Trophoblast cell (in vitro differentiated cells and primary cell): ENCODE results near the gene LPP.

ENCODE experiments used
- DNase-seq, 2 donors: peaks; one replicate each; pipeline ENCODE4 v3.0.0-alpha.2; 2016
- H2AFZ ChIP-seq: 2 replicates; pipeline ENCODE4 v1.6.1; 2013; ENCODE audit warnings: low read length, moderate library complexity, mild to moderate bottlenecking; ENCODE audit not compliant: insufficient read depth, poor library complexity
- H2AK5ac ChIP-seq: 2 replicates; pipeline ENCODE4 v1.6.1; 2013; ENCODE audit warnings: mild to moderate bottlenecking, low read length
- H2BK120ac ChIP-seq: 2 replicates; pipeline ENCODE4 v1.6.1; 2013; ENCODE audit warnings: low read length, mild to moderate bottlenecking, moderate library complexity; ENCODE audit not compliant: insufficient read depth, poor library complexity
- H2BK12ac ChIP-seq: 2 replicates; pipeline ENCODE4 v1.6.1; 2013; ENCODE audit warnings: mild to moderate bottlenecking, low read length, moderate library complexity
- H2BK5ac ChIP-seq: 2 replicates; pipeline ENCODE4 v1.6.1; 2013; ENCODE audit warnings: low read length, low read depth, moderate library complexity, mild to moderate bottlenecking; ENCODE audit not compliant: poor library complexity
- H3K14ac ChIP-seq: 2 replicates; pipeline ENCODE4 v1.6.1; 2013; ENCODE audit warnings: mild to moderate bottlenecking, low read length
- H3K18ac ChIP-seq: 2 replicates; pipeline ENCODE4 v1.6.1; 2013; ENCODE audit warnings: mild to moderate bottlenecking, low read length
- H3K23ac ChIP-seq: 2 replicates; pipeline ENCODE4 v1.6.1; 2013; ENCODE audit warnings: low read length
- H3K27ac ChIP-seq: 2 replicates; pipeline ENCODE4 v1.5.1; 2013; ENCODE audit warnings: low read depth, mild to moderate bottlenecking, inconsistent platforms, low read length, moderate library complexity
- H3K27me3 ChIP-seq: 2 replicates; pipeline ENCODE4 v1.6.1; 2013; ENCODE audit warnings: inconsistent platforms, mild to moderate bottlenecking, low read length, moderate library complexity; ENCODE audit not compliant: insufficient read depth
- H3K36me3 ChIP-seq, 2 experiments: 1 replicate in 1 of 2; 2 replicates in 1 of 2; pipeline ENCODE4 v1.6.1; 2013; ENCODE audit warnings: low read length in 2 of 2, mild to moderate bottlenecking in 2 of 2, moderate library complexity in 1 of 2; ENCODE audit not compliant: insufficient read depth in 2 of 2, control insufficient read depth in 1 of 2
- H3K4ac ChIP-seq: 2 replicates; pipeline ENCODE4 v1.6.1; 2013; ENCODE audit warnings: low read depth, mild to moderate bottlenecking, low read length, moderate library complexity
- H3K4me1 ChIP-seq, 2 experiments: 1 replicate in 1 of 2; 2 replicates in 1 of 2; pipeline ENCODE4 v1.6.1; 2013; ENCODE audit warnings: low read length in 2 of 2, mild to moderate bottlenecking in 2 of 2, moderate library complexity in 1 of 2; ENCODE audit not compliant: insufficient read depth in 2 of 2, control insufficient read depth in 1 of 2
- H3K4me2 ChIP-seq: 2 replicates; pipeline ENCODE4 v1.6.1; 2013; ENCODE audit warnings: inconsistent platforms, mild to moderate bottlenecking, low read length, moderate library complexity
- H3K4me3 ChIP-seq: 2 replicates; pipeline ENCODE4 v1.5.1; 2013; ENCODE audit warnings: mild to moderate bottlenecking, low read depth, low read length, inconsistent platforms
- H3K79me1 ChIP-seq: one replicate; pipeline ENCODE4 v1.6.1; 2013; ENCODE audit warnings: low read length
- H3K79me2 ChIP-seq: 2 replicates; pipeline ENCODE4 v1.6.1; 2013; ENCODE audit warnings: low read length, mild to moderate bottlenecking; ENCODE audit not compliant: control insufficient read depth, insufficient read depth, poor library complexity
- H3K9ac ChIP-seq: 2 replicates; pipeline ENCODE4 v1.6.1; 2013; ENCODE audit warnings: mild to moderate bottlenecking, low read length
- H3K9me3 ChIP-seq: 2 replicates; pipeline ENCODE4 v1.6.1; 2013; ENCODE audit warnings: low read depth, mild to moderate bottlenecking, control low read depth, inconsistent platforms, low read length; ENCODE audit not compliant: insufficient read depth
- H4K12ac ChIP-seq: 2 replicates; pipeline ENCODE4 v1.6.1; 2013; ENCODE audit warnings: low read depth, mild to moderate bottlenecking, low read length, moderate library complexity
- H4K8ac ChIP-seq: 2 replicates; pipeline ENCODE4 v1.6.1; 2013; ENCODE audit warnings: low read depth, mild to moderate bottlenecking, low read length, moderate library complexity
- H4K91ac ChIP-seq: one replicate; pipeline ENCODE4 v1.6.1; 2013; ENCODE audit warnings: low read depth, mild to moderate bottlenecking, low read length, moderate library complexity
- WGBS: extraction: QIAGEN DNeasy Blood & Tissue Kit; methylation state at CpG from one replicate; pipeline ENCODE4 v1.1.7; 2013; ENCODE audit warnings: missing lambda C conversion rate; ENCODE audit not compliant: insufficient read length, insufficient coverage; ENCODE audit errors: extremely low coverage; 5-methylcytosine and 5-hydroxymethylcytosine counted together

Gene LPP

GRCh38 chr3:188509316-188509715 lies 355.4 kb downstream of the LPP start:
- Histone ChIP-seq H3K23ac (no peak overlapping the region), H3K9ac (no peak overlapping the region), H3K79me2 (no peaks in the 10 kb centered on the region), H3K4me2 (no peak overlapping the region), H3K9me3 (no peaks in the 10 kb centered on the region), H4K8ac (no peak overlapping the region), H3K4me3 (no peak overlapping the region), H2BK120ac (no peak overlapping the region), H2BK5ac (no peak overlapping the region), H3K27me3 (no peaks in the 10 kb centered on the region), H3K36me3 (no peaks in the 10 kb centered on the region), H3K4ac (no peak overlapping the region), H3K27ac (no peak overlapping the region), H2AK5ac (no peak overlapping the region), H4K91ac (no peak overlapping the region), H3K18ac (no peak overlapping the region), H3K4me1 (no peaks in the 10 kb centered on the region), H3K79me1 (no peaks in the 10 kb centered on the region), H4K12ac (no peak overlapping the region), H3K14ac (no peak overlapping the region), H2BK12ac (no peak overlapping the region), H2AFZ (no peak overlapping the region)
- DNase-seq = no peak
- WGBS = no CpG with 5 or more reads among the region's 3 CpGs

GRCh38 chr3:188510366-188510765 lies 356.4 kb downstream of the LPP start:
- H4K8ac ChIP-seq = no peak overlapping the region
- no peak overlapping the region for H2BK12ac ChIP-seq
- no peak overlapping the region for H3K4me3 ChIP-seq
- no peak overlapping the region for H4K91ac ChIP-seq
- H2AK5ac ChIP-seq = no peak overlapping the region
- H3K4me1 ChIP-seq = no peaks in the 10 kb centered on the region
- H3K4ac ChIP-seq = no peak overlapping the region
- no peak overlapping the region for H2BK120ac ChIP-seq
- no peak for DNase-seq
- no peak overlapping the region for H3K27ac ChIP-seq
- no peak overlapping the region for H3K4me2 ChIP-seq
- H3K18ac ChIP-seq = no peak overlapping the region
- H4K12ac ChIP-seq = no peak overlapping the region
- no peaks in the 10 kb centered on the region for H3K36me3 ChIP-seq
- no peaks in the 10 kb centered on the region for H3K27me3 ChIP-seq
- H3K23ac ChIP-seq = no peak overlapping the region
- no peak overlapping the region for H2AFZ ChIP-seq
- WGBS = no CpG with 5 or more reads among the region's 3 CpGs
- no peak overlapping the region for H3K9ac ChIP-seq
- H3K9me3 ChIP-seq = no peaks in the 10 kb centered on the region
- H2BK5ac ChIP-seq = no peak overlapping the region
- no peaks in the 10 kb centered on the region for H3K79me2 ChIP-seq
- no peak overlapping the region for H3K14ac ChIP-seq
- no peaks in the 10 kb centered on the region for H3K79me1 ChIP-seq

DNA sequence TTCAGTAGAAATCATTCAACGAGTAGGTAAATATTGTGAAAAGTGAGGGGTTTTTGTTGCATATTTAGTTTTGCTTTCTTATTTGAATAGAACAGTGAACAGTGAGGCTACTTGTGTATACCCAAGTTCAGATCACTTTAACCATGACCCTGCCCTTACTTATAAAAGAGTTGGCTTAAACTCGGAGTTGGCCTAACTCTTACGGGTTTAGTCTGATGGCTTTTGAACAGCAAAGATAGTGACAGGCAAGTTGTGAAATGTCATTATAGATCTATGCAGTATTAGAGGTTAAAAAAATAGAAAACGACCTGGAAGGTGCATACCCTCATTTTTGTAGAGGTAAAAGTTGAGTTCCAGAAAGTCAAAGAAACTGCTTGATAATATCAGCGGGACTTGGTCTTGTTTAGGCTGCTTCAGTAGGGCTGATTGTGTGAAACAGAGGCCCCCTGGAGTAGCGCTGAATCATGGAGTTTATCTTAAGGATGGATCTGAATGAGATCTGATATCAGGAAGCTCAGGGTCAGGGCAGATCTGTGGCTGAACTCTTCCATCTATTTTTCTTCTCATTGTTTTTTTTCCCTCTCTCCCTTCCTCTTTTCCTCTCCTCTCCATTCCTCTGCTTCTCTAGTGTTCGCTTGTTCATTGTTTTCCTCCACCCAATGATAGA lies 359.8 kb downstream of the LPP start:
- Histone ChIP-seq H3K14ac (no peak overlapping the region), H2AK5ac (no peak overlapping the region), H3K4me1 (no peaks in the 10 kb centered on the region), H3K79me2 (no peaks in the 10 kb centered on the region), H2BK120ac (no peak overlapping the region), H3K9ac (no peak overlapping the region), H3K27ac (no peak overlapping the region), H2BK5ac (no peak overlapping the region), H3K23ac (no peak overlapping the region), H3K4me3 (no peak overlapping the region), H2BK12ac (no peak overlapping the region), H3K27me3 (no peaks in the 10 kb centered on the region), H3K9me3 (no peaks in the 10 kb centered on the region), H3K36me3 (no peaks in the 10 kb centered on the region), H4K12ac (no peak overlapping the region), H3K4ac (no peak overlapping the region), H3K18ac (no peak overlapping the region), H4K91ac (no peak overlapping the region), H3K4me2 (no peak overlapping the region), H4K8ac (no peak overlapping the region), H2AFZ (no peak overlapping the region), H3K79me1 (no peaks in the 10 kb centered on the region)
- DNase-seq = peak; percentile 42 to 64
- no CpG with 5 or more reads among the region's 7 CpGs for WGBS

GRCh38 chr3:188516515-188516914 lies 362.6 kb downstream of the LPP start:
- no peak overlapping the region for H3K14ac ChIP-seq
- H3K27me3 ChIP-seq = no peaks in the 10 kb centered on the region
- no peak overlapping the region for H3K4me2 ChIP-seq
- no peak overlapping the region for H2BK5ac ChIP-seq
- no peaks in the 10 kb centered on the region for H3K79me2 ChIP-seq
- no peaks in the 10 kb centered on the region for H3K36me3 ChIP-seq
- H3K27ac ChIP-seq = no peak overlapping the region
- H3K18ac ChIP-seq = no peak overlapping the region
- H2BK120ac ChIP-seq = no peak overlapping the region
- H3K9me3 ChIP-seq = no peaks in the 10 kb centered on the region
- peak in 1 of 2 donors; percentile 7 for DNase-seq
- H2AFZ ChIP-seq = no peak overlapping the region
- H4K91ac ChIP-seq = no peak overlapping the region
- H4K12ac ChIP-seq = no peak overlapping the region
- no peak overlapping the region for H3K23ac ChIP-seq
- H4K8ac ChIP-seq = no peak overlapping the region
- H2BK12ac ChIP-seq = no peak overlapping the region
- H3K4ac ChIP-seq = no peak overlapping the region
- no peak overlapping the region for H2AK5ac ChIP-seq
- WGBS = no CpG with 5 or more reads among the region's 2 CpGs
- no peaks in the 10 kb centered on the region for H3K4me1 ChIP-seq
- no peak overlapping the region for H3K9ac ChIP-seq
- H3K4me3 ChIP-seq = no peak overlapping the region
- no peaks in the 10 kb centered on the region for H3K79me1 ChIP-seq
